HEK293 (cell line): ENCODE results near the gene TRIM9.

Source experiments
- CTCF ChIA-PET: fragments of 350-600 bp; formaldehyde crosslinking; extraction: SDS; loops from one replicate; lab custom pipeline; 2021; ENCODE audit warnings: antibody characterized with exemption; lab: Yijun Ruan, JAX
- POLR2A ChIA-PET: fragments of 300-600 bp; formaldehyde crosslinking; extraction: SDS; loops from one replicate; lab custom pipeline; 2020; ENCODE audit warnings: antibody characterized with exemption, inconsistent platforms; lab: Yijun Ruan, JAX
- H3K27ac ChIP-seq: fragments of 200-500 bp; sonication (Bioruptor generic); 2 replicates; pipeline ENCODE4 v1.5.1; 2014; ENCODE audit warnings: low read depth, low read length, control low read depth, inconsistent platforms; ENCODE audit errors: extremely low read depth
- H3K36me3 ChIP-seq, 2 experiments: fragments of 200-500 bp in 1 of 2; sonication (Bioruptor generic) in 1 of 2; 1 replicate in 1 of 2; 2 replicates in 1 of 2; pipeline ENCODE4 v1.5.1; 2014 to 2017; ENCODE audit warnings: inconsistent platforms in 2 of 2, low read length in 2 of 2; ENCODE audit not compliant: control insufficient read depth in 2 of 2, insufficient read depth in 1 of 2
- H3K4me1 ChIP-seq: fragments of 200-500 bp; sonication (Bioruptor generic); 2 replicates; pipeline ENCODE4 v1.5.1; 2014; ENCODE audit warnings: mild to moderate bottlenecking, low read length, inconsistent platforms; ENCODE audit not compliant: control insufficient read depth, insufficient read depth
- H3K4me3 ChIP-seq: 2 replicates; pipeline ENCODE4 v1.5.1; 2011; ENCODE audit warnings: low read depth, mild to moderate bottlenecking, control low read depth, low read length, moderate library complexity
- H3K9me3 ChIP-seq: fragments of 200-500 bp; sonication (Bioruptor generic); 2 replicates; pipeline ENCODE4 v1.5.1; 2014; ENCODE audit warnings: low read depth, low read length, inconsistent platforms; ENCODE audit not compliant: control insufficient read depth, insufficient read depth
- GLIS1 ChIP-seq: fragments of 450-650 bp; formaldehyde crosslinking; IDR thresholded peaks from 2 replicates; pipeline ENCODE4 v1.5.1; 2016; ENCODE audit warnings: missing biosample characterization, missing genetic modification characterization
- HOXD13 ChIP-seq: sonication (generic); formaldehyde crosslinking; IDR thresholded peaks from 2 replicates; pipeline ENCODE4 v1.8.0; 2022; ENCODE audit warnings: missing genetic modification reagents, borderline replicate concordance
- OVOL3 ChIP-seq: fragments of 450-650 bp; formaldehyde crosslinking; IDR thresholded peaks from 2 replicates; pipeline ENCODE4 v1.5.1; 2016; ENCODE audit warnings: missing biosample characterization, missing genetic modification characterization
- YY2 ChIP-seq: fragments of 450-650 bp; formaldehyde crosslinking; IDR thresholded peaks from 2 replicates; pipeline ENCODE4 v1.5.1; 2016; ENCODE audit warnings: missing biosample characterization, missing genetic modification characterization
- ZBTB20 ChIP-seq: fragments of 450-650 bp; formaldehyde crosslinking; IDR thresholded peaks from 2 replicates; pipeline ENCODE4 v1.5.1; 2016; ENCODE audit warnings: missing biosample characterization, missing genetic modification characterization
- ZBTB21 ChIP-seq: fragments of 450-650 bp; formaldehyde crosslinking; IDR thresholded peaks from 2 replicates; pipeline ENCODE4 v1.5.1; 2017; ENCODE audit warnings: missing biosample characterization, missing genetic modification characterization
- ZNF239 ChIP-seq: fragments of 450-650 bp; formaldehyde crosslinking; IDR thresholded peaks from 2 replicates; pipeline ENCODE4 v1.5.1; 2016; ENCODE audit warnings: missing biosample characterization, missing genetic modification characterization
- ZNF248 ChIP-seq: fragments of 450-650 bp; formaldehyde crosslinking; IDR thresholded peaks from 2 replicates; pipeline ENCODE4 v1.5.1; 2017; ENCODE audit warnings: missing biosample characterization, missing genetic modification characterization
- ZNF266 ChIP-seq: fragments of 450-650 bp; formaldehyde crosslinking; IDR thresholded peaks from 2 replicates; pipeline ENCODE4 v1.5.1; 2016; ENCODE audit warnings: missing biosample characterization, missing genetic modification characterization, low read depth
- ZNF426 ChIP-seq: fragments of 450-650 bp; formaldehyde crosslinking; IDR thresholded peaks from 2 replicates; pipeline ENCODE4 v1.5.1; 2017; ENCODE audit warnings: missing biosample characterization, missing genetic modification characterization, mild to moderate bottlenecking, inconsistent platforms, moderate library complexity
- ZNF544 ChIP-seq: fragments of 450-650 bp; formaldehyde crosslinking; IDR thresholded peaks from 2 replicates; pipeline ENCODE4 v1.5.0; 2017; ENCODE audit warnings: missing biosample characterization, missing genetic modification characterization
- ZNF560 ChIP-seq: fragments of 450-650 bp; formaldehyde crosslinking; IDR thresholded peaks from 2 replicates; pipeline ENCODE4 v1.5.1; 2017; ENCODE audit warnings: missing biosample characterization, missing genetic modification characterization, borderline replicate concordance
- ZNF626 ChIP-seq: fragments of 450-650 bp; sonication (Bioruptor Pico); formaldehyde crosslinking; IDR thresholded peaks from 2 replicates; pipeline ENCODE4 v1.5.1; 2018; ENCODE audit warnings: missing biosample characterization, missing genetic modification characterization, inconsistent platforms
- ZNF664 ChIP-seq: fragments of 450-650 bp; formaldehyde crosslinking; IDR thresholded peaks from 2 replicates; pipeline ENCODE4 v1.5.1; 2016; ENCODE audit warnings: missing biosample characterization, missing genetic modification characterization
- ZNF777 ChIP-seq: fragments of 450-650 bp; formaldehyde crosslinking; IDR thresholded peaks from 2 replicates; pipeline ENCODE4 v1.5.1; 2017; ENCODE audit warnings: missing biosample characterization, missing genetic modification characterization, borderline replicate concordance
- ZNF792 ChIP-seq: fragments of 450-650 bp; formaldehyde crosslinking; IDR thresholded peaks from 2 replicates; pipeline ENCODE4 v1.5.1; 2016; ENCODE audit warnings: missing biosample characterization, missing genetic modification characterization
- TF ChIP-seq, protein P1 (sequence below): fragments of 450-650 bp; formaldehyde crosslinking; IDR thresholded peaks from 2 replicates; pipeline ENCODE4 v1.5.1; 2016; ENCODE audit warnings: missing biosample characterization, missing genetic modification characterization
- TF ChIP-seq, protein P2 (sequence below): fragments of 450-650 bp; formaldehyde crosslinking; IDR thresholded peaks from 2 replicates; pipeline ENCODE4 v1.5.1; 2016; ENCODE audit warnings: missing biosample characterization, missing genetic modification characterization
- TF ChIP-seq, protein P3 (sequence below): fragments of 450-650 bp; formaldehyde crosslinking; IDR thresholded peaks from 2 replicates; pipeline ENCODE4 v1.5.1; 2016; ENCODE audit warnings: missing biosample characterization, missing genetic modification characterization
- TF ChIP-seq, protein P4 (sequence below): fragments of 450-650 bp; formaldehyde crosslinking; IDR thresholded peaks from 2 replicates; pipeline ENCODE4 v1.5.1; 2017; ENCODE audit warnings: missing biosample characterization, missing genetic modification characterization

The TRIM9 gene

DNA sequence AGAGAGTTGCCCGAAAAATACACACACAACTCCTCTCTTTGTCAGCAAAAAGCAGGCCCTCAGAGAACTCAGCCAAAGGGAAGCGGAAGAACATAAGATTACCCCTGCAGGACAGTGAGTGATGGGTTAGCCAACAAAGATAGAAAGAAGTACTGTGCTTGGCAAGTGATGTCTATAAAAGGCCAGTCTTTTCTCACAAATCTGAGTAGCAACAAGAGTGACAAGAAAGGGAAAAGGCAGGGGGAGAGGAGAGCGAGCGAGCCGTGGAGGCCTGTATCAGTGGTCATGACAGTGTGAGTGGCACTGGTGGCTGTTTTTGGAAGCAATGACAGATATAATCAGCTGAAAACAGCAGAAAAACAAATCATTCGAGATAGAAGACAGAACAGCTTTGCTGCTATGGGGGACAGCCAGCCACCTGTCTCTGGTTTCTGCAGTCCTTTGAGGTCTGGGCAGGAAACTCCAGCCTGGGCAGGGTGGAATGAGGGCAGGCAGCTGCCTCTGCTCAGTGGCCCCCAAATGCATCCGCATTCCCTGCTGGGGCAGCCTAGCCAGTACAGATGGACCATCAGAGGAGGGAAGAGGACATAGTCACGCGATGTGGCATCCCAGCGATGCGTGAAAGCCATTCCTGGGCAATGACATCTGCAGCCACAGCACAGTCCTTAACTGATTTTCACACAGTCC lies 74.7 kb downstream of the TRIM9 start:
- H3K4me1 ChIP-seq = peaks cover 6% of the 10 kb centered on the region; the same call in 1 of the 2 replicates
- no peaks in the 10 kb centered on the region; the same call in 1 of the 2 replicates for H3K9me3 ChIP-seq
- ChIA-PET CTCF (no interaction called here), POLR2A (no interaction called here)
- H3K4me3 ChIP-seq = no peak overlapping the region
- no peak for TF ChIP-seq ZNF664
- no peak for TF ChIP-seq ZNF248 (tag by site-specific recombination)
- no peak for TF ChIP-seq HOXD13 (CRISPR knock-in tag)
- TF ChIP-seq, protein P1, sequence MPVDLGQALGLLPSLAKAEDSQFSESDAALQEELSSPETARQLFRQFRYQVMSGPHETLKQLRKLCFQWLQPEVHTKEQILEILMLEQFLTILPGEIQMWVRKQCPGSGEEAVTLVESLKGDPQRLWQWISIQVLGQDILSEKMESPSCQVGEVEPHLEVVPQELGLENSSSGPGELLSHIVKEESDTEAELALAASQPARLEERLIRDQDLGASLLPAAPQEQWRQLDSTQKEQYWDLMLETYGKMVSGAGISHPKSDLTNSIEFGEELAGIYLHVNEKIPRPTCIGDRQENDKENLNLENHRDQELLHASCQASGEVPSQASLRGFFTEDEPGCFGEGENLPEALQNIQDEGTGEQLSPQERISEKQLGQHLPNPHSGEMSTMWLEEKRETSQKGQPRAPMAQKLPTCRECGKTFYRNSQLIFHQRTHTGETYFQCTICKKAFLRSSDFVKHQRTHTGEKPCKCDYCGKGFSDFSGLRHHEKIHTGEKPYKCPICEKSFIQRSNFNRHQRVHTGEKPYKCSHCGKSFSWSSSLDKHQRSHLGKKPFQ (tag by site-specific recombination) = no peak
- TF ChIP-seq OVOL3 (tag by site-specific recombination) = no peak
- TF ChIP-seq GLIS1 (tag by site-specific recombination) = no peak
- TF ChIP-seq ZNF239 (tag by site-specific recombination) = no peak
- TF ChIP-seq YY2 = no peak
- TF ChIP-seq ZBTB21 (tag by site-specific recombination) = no peak
- no peak for TF ChIP-seq ZNF544 (tag by site-specific recombination)
- no peak for TF ChIP-seq ZNF560
- TF ChIP-seq, protein P2, sequence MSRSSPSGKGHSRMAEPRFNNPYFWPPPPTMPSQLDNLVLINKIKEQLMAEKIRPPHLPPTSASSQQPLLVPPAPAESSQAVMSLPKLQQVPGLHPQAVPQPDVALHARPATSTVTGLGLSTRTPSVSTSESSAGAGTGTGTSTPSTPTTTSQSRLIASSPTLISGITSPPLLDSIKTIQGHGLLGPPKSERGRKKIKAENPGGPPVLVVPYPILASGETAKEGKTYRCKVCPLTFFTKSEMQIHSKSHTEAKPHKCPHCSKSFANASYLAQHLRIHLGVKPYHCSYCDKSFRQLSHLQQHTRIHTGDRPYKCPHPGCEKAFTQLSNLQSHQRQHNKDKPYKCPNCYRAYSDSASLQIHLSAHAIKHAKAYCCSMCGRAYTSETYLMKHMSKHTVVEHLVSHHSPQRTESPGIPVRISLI (tag by site-specific recombination) = no peak
- TF ChIP-seq ZNF626 (tag by site-specific recombination) = no peak
- TF ChIP-seq ZNF426 (tag by site-specific recombination) = no peak
- no peak for TF ChIP-seq ZNF792 (tag by site-specific recombination)
- TF ChIP-seq ZNF266 (tag by site-specific recombination) = no peak
- no peak for TF ChIP-seq ZBTB20 (tag by site-specific recombination)
- TF ChIP-seq, protein P3, sequence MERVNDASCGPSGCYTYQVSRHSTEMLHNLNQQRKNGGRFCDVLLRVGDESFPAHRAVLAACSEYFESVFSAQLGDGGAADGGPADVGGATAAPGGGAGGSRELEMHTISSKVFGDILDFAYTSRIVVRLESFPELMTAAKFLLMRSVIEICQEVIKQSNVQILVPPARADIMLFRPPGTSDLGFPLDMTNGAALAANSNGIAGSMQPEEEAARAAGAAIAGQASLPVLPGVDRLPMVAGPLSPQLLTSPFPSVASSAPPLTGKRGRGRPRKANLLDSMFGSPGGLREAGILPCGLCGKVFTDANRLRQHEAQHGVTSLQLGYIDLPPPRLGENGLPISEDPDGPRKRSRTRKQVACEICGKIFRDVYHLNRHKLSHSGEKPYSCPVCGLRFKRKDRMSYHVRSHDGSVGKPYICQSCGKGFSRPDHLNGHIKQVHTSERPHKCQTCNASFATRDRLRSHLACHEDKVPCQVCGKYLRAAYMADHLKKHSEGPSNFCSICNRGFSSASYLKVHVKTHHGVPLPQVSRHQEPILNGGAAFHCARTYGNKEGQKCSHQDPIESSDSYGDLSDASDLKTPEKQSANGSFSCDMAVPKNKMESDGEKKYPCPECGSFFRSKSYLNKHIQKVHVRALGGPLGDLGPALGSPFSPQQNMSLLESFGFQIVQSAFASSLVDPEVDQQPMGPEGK (tag by site-specific recombination) = no peak
- TF ChIP-seq, protein P4, sequence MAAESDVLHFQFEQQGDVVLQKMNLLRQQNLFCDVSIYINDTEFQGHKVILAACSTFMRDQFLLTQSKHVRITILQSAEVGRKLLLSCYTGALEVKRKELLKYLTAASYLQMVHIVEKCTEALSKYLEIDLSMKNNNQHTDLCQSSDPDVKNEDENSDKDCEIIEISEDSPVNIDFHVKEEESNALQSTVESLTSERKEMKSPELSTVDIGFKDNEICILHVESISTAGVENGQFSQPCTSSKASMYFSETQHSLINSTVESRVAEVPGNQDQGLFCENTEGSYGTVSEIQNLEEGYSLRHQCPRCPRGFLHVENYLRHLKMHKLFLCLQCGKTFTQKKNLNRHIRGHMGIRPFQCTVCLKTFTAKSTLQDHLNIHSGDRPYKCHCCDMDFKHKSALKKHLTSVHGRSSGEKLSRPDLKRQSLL (tag by site-specific recombination) = no peak
- H3K27ac ChIP-seq = no peak overlapping the region
- peaks cover 0 to 9% of the 10 kb centered on the region in 2 experiments; a peak in 1 of 3 replicates for H3K36me3 ChIP-seq

DNA sequence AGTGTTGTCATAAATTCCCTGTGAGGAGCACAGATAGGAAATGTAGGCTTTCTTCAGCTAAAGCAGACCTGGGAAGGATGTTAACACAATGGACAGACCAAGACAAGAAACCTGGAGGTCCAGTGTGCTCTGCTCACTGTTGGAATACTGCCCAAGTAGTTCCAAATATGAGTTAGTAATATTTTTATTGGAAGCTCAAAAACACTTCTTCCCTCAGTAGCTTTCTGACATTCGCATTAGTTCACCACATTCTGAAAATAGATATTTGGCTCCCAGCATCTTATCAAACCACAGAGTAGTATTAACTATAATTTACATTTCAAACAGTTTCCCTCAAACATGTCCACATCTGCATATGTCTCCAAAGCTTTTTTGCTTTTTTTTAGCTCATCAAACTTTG lies 75.8 kb downstream of the TRIM9 start:
- H3K4me3 ChIP-seq = no peak overlapping the region
- ChIA-PET POLR2A (no interaction called here), CTCF (interaction anchor here (1.2 kb wide), 1 partner anchor 12 kb away, joined by 3 read pairs; no protein-coding TSS in a partner anchor)

More for the DNA sequence above, 75.8 kb downstream of the TRIM9 start:
- Histone ChIP-seq H3K4me1 (peaks cover 10% of the 10 kb centered on the region), H3K36me3 (peaks cover 0 to 9% of the 10 kb centered on the region in 2 experiments; a peak in 1 of 3 replicates), H3K27ac (no peak overlapping the region), H3K9me3 (no peaks in the 10 kb centered on the region; the same call in 1 of the 2 replicates)
- TF ChIP-seq ZNF777 = no peak
